Right lobe of liver (tissue), 6 donors: ENCODE measurements around the gene ABCA9. TPM values are rescaled to one million over a fixed set of nuclear protein-coding genes. Genes with fewer than 3 reads are reported as not detected.

Experiments used
- ATAC-seq, 4 donors: fragments of 200-7000 bp; cut with Tn5 transposase; one replicate each; pipeline ENCODE4 v1.9.1; 2020; ENCODE audit warnings: mild to moderate bottlenecking in 4 of 4, moderate library complexity in 4 of 4
- DNase-seq, 3 donors: peaks; one replicate each; pipeline ENCODE4 v3.0.0-alpha.2; 2020
- H3K27ac ChIP-seq, 3 donors: fragments of 200-600 bp; one replicate each; pipeline ENCODE4 v1.8.0; 2022
- H3K27me3 ChIP-seq, 2 donors: fragments of 200-600 bp; one replicate each; pipeline ENCODE4 v1.8.0; 2022
- H3K36me3 ChIP-seq, 4 donors: fragments of 200-600 bp; sonication (generic) in 1 of 4; one replicate each; pipeline versions ENCODE4 v1.5.1 to v1.8.0; 2017 to 2022; ENCODE audit warnings: control low read depth in 1 of 4
- H3K4me1 ChIP-seq, 4 donors: fragments of 200-600 bp; sonication (generic) in 1 of 4; one replicate each; pipeline versions ENCODE4 v1.5.1 to v1.8.0; 2017 to 2022; ENCODE audit warnings: control low read depth in 1 of 4
- H3K4me3 ChIP-seq, 3 donors: fragments of 200-600 bp; one replicate each; pipeline ENCODE4 v1.8.0; 2022
- H3K9me3 ChIP-seq, 4 donors: fragments of 200-600 bp; sonication (generic) in 1 of 4; one replicate each; pipeline versions ENCODE4 v1.5.1 to v1.8.0; 2017 to 2022; ENCODE audit warnings: control low read depth in 1 of 4
- POLR2A ChIP-seq: fragments of 450-650 bp; IDR thresholded peaks from one replicate; pipeline ENCODE4 v1.6.1; 2017; ENCODE audit warnings: antibody characterized with exemption, mild to moderate bottlenecking
- WGBS: methylation state at CpG from one replicate; pipeline ENCODE4 v1.1.6; 2018; ENCODE audit warnings: low coverage, low lambda C conversion rate; ENCODE audit not compliant: insufficient coverage; ENCODE audit errors: missing lambda C conversion rate; 5-methylcytosine and 5-hydroxymethylcytosine counted together
- intact Hi-C, 2 donors: fragments of 100-400 bp; cut with DNase I; formaldehyde crosslinking; loops; one replicate each; pipeline versions ENCODE4 v1.11.2 to v1.14.1; 2022
- microRNA-seq, 2 donors: library from miRNA; unstranded; fragments of <30 nt; microRNA quantifications; one replicate each; pipeline ENCODE4, GENCODE V29; 2019 to 2020
- small RNA-seq, 2 experiments: library from RNA; depleted of rRNA; stranded (forward); fragments of <200 nt; gene quantifications; one replicate each; pipeline ENCODE3, GENCODE V24; 2016
- total RNA-seq, 6 experiments: library from RNA; depleted of rRNA in 2 of 6; stranded (reverse); fragments of >200 nt in 2 of 6; fragmentation: NEBNext Ultra II Directional in 3 of 6; extraction: Animal tissue kit (Norgen Biotek cat#: 25700) in 3 of 6; gene quantifications; one replicate each; pipeline versions ENCODE4 v1.1.0 to v1.2.4, GENCODE V29; 2016 to 2023
- TF ChIP-seq, protein P1 (sequence below), 4 donors: fragments of 200-600 bp in 3 of 4; fragments of 450-650 bp in 1 of 4; IDR thresholded peaks; one replicate each; pipeline versions ENCODE4 v1.5.1 to v1.8.0; 2016 to 2022; ENCODE audit warnings: antibody characterized with exemption in 4 of 4, mild to moderate bottlenecking in 2 of 4
- donor health status: DM: no; HTN: yes; CAD: no.
- donor health status: DM: no; HTN: no; CAD: no.
- donor health status: DM: no; HTN: no; CAD: no.
- donor health status: DM: no; HTN: yes; CAD: no.
- donor health status: DM: no; HTN: yes; CAD: no.

ABCA9 gene
- total RNA-seq, 6 experiments from 2014 or later: 4.9 to 19.4 (median 8.8) TPM

DNA sequence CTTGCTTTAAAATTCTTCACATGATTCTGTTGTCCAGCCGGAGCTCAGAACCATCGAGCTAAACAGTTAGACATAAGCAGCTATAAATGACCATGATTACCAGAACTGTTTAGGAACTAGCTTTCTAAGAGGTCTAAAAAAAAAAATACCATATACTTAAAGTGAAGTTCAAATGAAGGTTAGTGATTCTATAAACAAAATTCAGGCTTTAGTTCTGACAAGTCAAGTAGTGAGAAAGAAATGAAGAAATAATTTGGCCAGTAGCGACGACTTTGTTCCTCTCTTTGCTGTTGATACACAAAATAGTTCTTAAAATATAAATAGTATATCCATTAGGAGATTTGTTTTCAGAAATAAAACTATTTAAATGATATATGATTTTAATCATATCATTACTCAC is 133.2 kb downstream of the ABCA9 start:
- WGBS: 67% methylated on average over 4 of the region's 4 CpGs
- DNase-seq: no peak
- ATAC-seq: no peak
- no peaks in the 10 kb centered on the region for H3K27me3 ChIP-seq
- H3K27ac ChIP-seq: no peak overlapping the region
- intact Hi-C loops: no loop called here
- no peak overlapping the region for H3K4me3 ChIP-seq
- TF ChIP-seq, protein P1, sequence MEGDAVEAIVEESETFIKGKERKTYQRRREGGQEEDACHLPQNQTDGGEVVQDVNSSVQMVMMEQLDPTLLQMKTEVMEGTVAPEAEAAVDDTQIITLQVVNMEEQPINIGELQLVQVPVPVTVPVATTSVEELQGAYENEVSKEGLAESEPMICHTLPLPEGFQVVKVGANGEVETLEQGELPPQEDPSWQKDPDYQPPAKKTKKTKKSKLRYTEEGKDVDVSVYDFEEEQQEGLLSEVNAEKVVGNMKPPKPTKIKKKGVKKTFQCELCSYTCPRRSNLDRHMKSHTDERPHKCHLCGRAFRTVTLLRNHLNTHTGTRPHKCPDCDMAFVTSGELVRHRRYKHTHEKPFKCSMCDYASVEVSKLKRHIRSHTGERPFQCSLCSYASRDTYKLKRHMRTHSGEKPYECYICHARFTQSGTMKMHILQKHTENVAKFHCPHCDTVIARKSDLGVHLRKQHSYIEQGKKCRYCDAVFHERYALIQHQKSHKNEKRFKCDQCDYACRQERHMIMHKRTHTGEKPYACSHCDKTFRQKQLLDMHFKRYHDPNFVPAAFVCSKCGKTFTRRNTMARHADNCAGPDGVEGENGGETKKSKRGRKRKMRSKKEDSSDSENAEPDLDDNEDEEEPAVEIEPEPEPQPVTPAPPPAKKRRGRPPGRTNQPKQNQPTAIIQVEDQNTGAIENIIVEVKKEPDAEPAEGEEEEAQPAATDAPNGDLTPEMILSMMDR (IDR thresholded peaks at IDR 0.05): no peak
- TF ChIP-seq POLR2A: no peak
- H3K36me3 ChIP-seq: peaks cover 0 to 7% (median 0%) of the 10 kb centered on the region in 4 donors
- no peaks in the 10 kb centered on the region for H3K9me3 ChIP-seq
- H3K4me1 ChIP-seq: no peaks in the 10 kb centered on the region

DNA sequence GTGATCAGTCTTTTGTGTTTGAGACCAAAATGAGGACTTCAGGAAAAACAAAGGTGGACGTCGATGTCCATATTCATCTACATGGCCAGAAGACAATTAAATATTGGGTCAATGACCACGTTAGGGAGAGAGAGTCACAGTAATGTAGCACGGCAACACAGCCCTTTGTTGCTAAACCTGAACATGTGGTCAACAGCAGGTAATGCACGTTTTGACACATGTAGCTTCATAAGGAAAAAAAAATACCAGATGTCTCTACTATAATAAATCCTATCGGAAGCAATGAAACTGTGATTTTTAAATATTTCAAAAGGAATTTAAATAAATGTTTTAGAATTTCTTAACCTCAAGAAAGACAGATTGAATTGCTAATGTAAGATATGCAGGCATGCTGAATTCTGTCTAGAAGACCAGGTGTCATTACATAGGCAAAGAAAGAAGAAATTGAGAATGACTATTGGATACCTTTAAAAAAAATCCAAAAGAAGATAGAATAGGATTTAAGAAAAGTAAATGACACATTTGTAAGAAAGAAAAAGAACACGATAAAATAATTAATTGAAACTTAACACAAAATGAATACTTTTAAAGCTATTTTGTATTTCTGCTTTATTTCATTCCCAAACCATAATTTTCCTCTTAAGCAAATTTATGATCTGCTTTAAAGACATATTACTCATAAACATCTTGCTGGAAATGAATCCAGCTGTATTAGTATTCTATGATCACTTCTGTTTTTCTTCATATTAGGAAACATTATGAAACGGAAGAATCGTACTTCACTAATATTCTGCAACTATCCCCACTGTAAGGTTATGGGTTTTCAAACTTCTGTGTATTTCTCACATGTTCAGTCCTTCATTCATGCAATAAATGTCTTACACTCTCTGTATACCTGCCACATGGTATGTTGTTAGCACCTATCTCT is 135.7 kb downstream of the ABCA9 start:
- no peaks in the 10 kb centered on the region for H3K4me1 ChIP-seq
- no peaks in the 10 kb centered on the region for H3K27me3 ChIP-seq
- intact Hi-C loops: no loop called here
- H3K9me3 ChIP-seq: no peaks in the 10 kb centered on the region
- peaks cover 0 to 4% (median 0%) of the 10 kb centered on the region in 4 donors for H3K36me3 ChIP-seq
- WGBS: 86% methylated on average over 9 of the region's 9 CpGs
- TF ChIP-seq, protein P1 (IDR thresholded peaks at IDR 0.05): no peak
- H3K4me3 ChIP-seq: no peak overlapping the region
- ATAC-seq: no peak
- no peak for DNase-seq
- H3K27ac ChIP-seq: no peak overlapping the region

Small RNA genes within 50 kb of the gene (microRNA-seq; reads per million reads assigned to microRNA genes)
- gene MIR4524A: 0 reads per million in 2 donors
- gene MIR4524B: 0 reads per million in 2 donors

Small RNA genes within 50 kb of the gene (small RNA-seq; reads per million reads assigned to genes)
- gene MIR4524B: 0 to 0.65 reads per million in 2 experiments

Other genes with a start within 250 kb of the ABCA9 start
- 10 to 100 TPM; 21.8 to 44.0 (median 29.9) TPM for gene ABCA8, start 105.5 kb downstream of the ABCA9 start, total RNA-seq
- 100 to 1,000 TPM in 3 of 6 experiments, 10 to 100 TPM in 3; 54.7 to 155 (median 86.2) TPM for gene ABCA6, start 81.0 kb upstream of the ABCA9 start, total RNA-seq
- 1 to 10 TPM; 1.7 to 4.0 (median 2.0) TPM for gene ABCA10, start 167.9 kb upstream of the ABCA9 start, total RNA-seq